ELF-1 (cell line): ENCODE results near the gene ITSN1.
"Not testable (repeated sequence)": the region's sequence is repeated elsewhere in the genome, so short reads cannot be mapped to it uniquely, and the experiment has no call there.

Experiments
- DNase-seq: peaks from one replicate; pipeline ENCODE4 v3.0.0-alpha.2; 2016; ENCODE audit warnings: low read depth, low spot score

The ITSN1 gene

GRCh38 chr21:33767960-33768359 is 125.7 kb downstream of the ITSN1 start:
- DNase-seq, result no peak

GRCh38 chr21:33769057-33769456 is 126.8 kb downstream of the ITSN1 start:
- no peak for DNase-seq

- DNase-seq, result no peak
Observed at GRCh38 chr21:33770542-33770941, 128.2 kb downstream of the ITSN1 start.

GRCh38 chr21:33771976-33772375 is 129.7 kb downstream of the ITSN1 start:
- no peak for DNase-seq

- DNase-seq, result no peak
Observed at GRCh38 chr21:33774551-33774950, 132.2 kb downstream of the ITSN1 start.

GRCh38 chr21:33775100-33775828 is 133.0 kb downstream of the ITSN1 start:
- DNase-seq, result no peak

GRCh38 chr21:33780631-33781030 is 138.3 kb downstream of the ITSN1 start:
- no peak for DNase-seq

GRCh38 chr21:33781121-33781520 is 138.8 kb downstream of the ITSN1 start:
- DNase-seq, result no peak

- DNase-seq, result no peak
Observed at GRCh38 chr21:33783187-33783979, 141.1 kb downstream of the ITSN1 start.

- no peak for DNase-seq
Observed at GRCh38 chr21:33787431-33787830, 145.1 kb downstream of the ITSN1 start.

- DNase-seq, result not testable (repeated sequence)
Observed at GRCh38 chr21:33788438-33788837, 146.1 kb downstream of the ITSN1 start.

GRCh38 chr21:33789697-33790096 is 147.4 kb downstream of the ITSN1 start:
- DNase-seq, result no peak

- no peak for DNase-seq
Observed at GRCh38 chr21:33791073-33791472, 148.8 kb downstream of the ITSN1 start.

- DNase-seq, result peak; percentile 15
Observed at GRCh38 chr21:33794596-33794995, 152.3 kb downstream of the ITSN1 start.

GRCh38 chr21:33797565-33797964 is 155.3 kb downstream of the ITSN1 start:
- no peak for DNase-seq

- DNase-seq, result no peak
Observed at GRCh38 chr21:33799378-33800090, 157.2 kb downstream of the ITSN1 start.

- no peak for DNase-seq
Observed at GRCh38 chr21:33800753-33801423, 158.6 kb downstream of the ITSN1 start.

GRCh38 chr21:33801424-33802405 is 159.4 kb downstream of the ITSN1 start:
- peak; percentile 49 for DNase-seq

GRCh38 chr21:33802481-33802880 is 160.2 kb downstream of the ITSN1 start:
- DNase-seq, result no peak

GRCh38 chr21:33808715-33809367 is 166.5 kb downstream of the ITSN1 start:
- no peak for DNase-seq
